Prostate gland (tissue), 2 donors: ENCODE results near the gene UBAC2. TPM values are rescaled to one million over a fixed set of nuclear protein-coding genes. Genes with fewer than 3 reads are reported as not detected.

ENCODE experiments used
- DNase-seq: peaks from one replicate; pipeline ENCODE4 v3.0.0-alpha.2; 2019; ENCODE audit warnings: low spot score
- H3K27ac ChIP-seq, 2 donors: fragments of 200-600 bp; sonication (generic); 2 replicates each; pipeline ENCODE4 v1.5.1; 2017 to 2019
- H3K27me3 ChIP-seq: fragments of 200-600 bp; sonication (generic); replicated peaks from 2 replicates; pipeline ENCODE4 v1.5.1; 2019; ENCODE audit not compliant: insufficient read depth
- H3K36me3 ChIP-seq, 2 donors: fragments of 200-600 bp; sonication (generic); 1 replicate in 1 of 2; 2 replicates in 1 of 2; pipeline versions ENCODE4 v1.5.1 to v1.8.1; 2017 to 2019
- H3K4me1 ChIP-seq: fragments of 200-600 bp; sonication (generic); replicated peaks from 2 replicates; pipeline ENCODE4 v1.5.1; 2019
- H3K4me3 ChIP-seq, 2 donors: fragments of 200-600 bp; sonication (generic); 2 replicates each; pipeline ENCODE4 v1.5.1; 2017 to 2019
- H3K9me3 ChIP-seq: fragments of 200-600 bp; sonication (generic); 2 replicates; pipeline ENCODE4 v1.5.1; 2017
- POLR2A ChIP-seq: fragments of 450-650 bp; IDR thresholded peaks from one replicate; pipeline ENCODE4 v1.6.1; 2016; ENCODE audit warnings: antibody characterized with exemption, mild to moderate bottlenecking
- POLR2AphosphoS5 ChIP-seq: sonication (generic); formaldehyde crosslinking; IDR thresholded peaks from one replicate; pipeline ENCODE4 v1.6.1; 2017; ENCODE audit warnings: antibody characterized with exemption
- WGBS: methylation state at CpG from one replicate; pipeline ENCODE4 v1.1.5; 2018; 5-methylcytosine and 5-hydroxymethylcytosine counted together
- intact Hi-C: fragments of 100-400 bp; cut with DNase I; formaldehyde crosslinking; loops from one replicate; pipeline ENCODE4 v1.14.2; 2022
- total RNA-seq, 2 donors: library from RNA; depleted of rRNA; stranded (reverse); fragments of >200 nt; gene quantifications; one replicate each; pipeline ENCODE4 v1.1.0, GENCODE V29; 2016
- TF ChIP-seq, protein P1 (sequence below), 4 experiments: fragments of 200-600 bp in 2 of 4; fragments of 450-650 bp in 2 of 4; sonication (generic) in 2 of 4; IDR thresholded peaks; 1 replicate in 3 of 4; 2 replicates in 1 of 4; pipeline ENCODE4 v1.5.1; 2016 to 2019; ENCODE audit warnings: antibody characterized with exemption in 4 of 4, mild to moderate bottlenecking in 2 of 4, moderate library complexity in 2 of 4

UBAC2 gene
- total RNA-seq, 2 donors from 2014 or later, result 60.7 to 86.9 TPM

DNA sequence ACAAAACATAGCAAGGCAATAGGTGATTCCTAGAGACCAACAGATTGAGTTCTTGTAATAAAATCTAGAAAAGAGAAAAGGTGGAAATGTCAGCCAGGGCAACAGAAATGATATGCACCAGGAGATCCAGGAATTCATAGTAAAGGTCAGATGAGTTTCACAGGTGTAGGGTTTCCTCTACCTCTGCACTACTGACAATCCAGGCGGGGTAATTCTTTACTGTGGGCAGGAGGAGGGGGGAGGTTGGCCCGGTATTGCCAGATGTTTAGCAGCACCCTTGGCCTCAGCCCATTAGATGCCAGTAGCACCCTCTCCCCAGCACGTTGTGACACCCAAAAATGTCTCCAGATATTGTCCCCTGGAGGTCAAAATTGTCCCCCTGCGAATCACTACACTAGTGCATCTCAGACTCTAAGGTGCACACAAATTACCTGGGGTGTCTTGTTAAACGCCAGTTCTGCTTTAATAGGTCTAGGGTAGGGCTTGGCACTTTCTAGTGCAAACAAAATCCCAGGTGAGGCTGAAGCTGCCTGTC lies 3.5 kb upstream of the UBAC2 start:
- DNase-seq, result no peak
- TF ChIP-seq POLR2AphosphoS5, result peak; percentile 11
- TF ChIP-seq, protein P1, sequence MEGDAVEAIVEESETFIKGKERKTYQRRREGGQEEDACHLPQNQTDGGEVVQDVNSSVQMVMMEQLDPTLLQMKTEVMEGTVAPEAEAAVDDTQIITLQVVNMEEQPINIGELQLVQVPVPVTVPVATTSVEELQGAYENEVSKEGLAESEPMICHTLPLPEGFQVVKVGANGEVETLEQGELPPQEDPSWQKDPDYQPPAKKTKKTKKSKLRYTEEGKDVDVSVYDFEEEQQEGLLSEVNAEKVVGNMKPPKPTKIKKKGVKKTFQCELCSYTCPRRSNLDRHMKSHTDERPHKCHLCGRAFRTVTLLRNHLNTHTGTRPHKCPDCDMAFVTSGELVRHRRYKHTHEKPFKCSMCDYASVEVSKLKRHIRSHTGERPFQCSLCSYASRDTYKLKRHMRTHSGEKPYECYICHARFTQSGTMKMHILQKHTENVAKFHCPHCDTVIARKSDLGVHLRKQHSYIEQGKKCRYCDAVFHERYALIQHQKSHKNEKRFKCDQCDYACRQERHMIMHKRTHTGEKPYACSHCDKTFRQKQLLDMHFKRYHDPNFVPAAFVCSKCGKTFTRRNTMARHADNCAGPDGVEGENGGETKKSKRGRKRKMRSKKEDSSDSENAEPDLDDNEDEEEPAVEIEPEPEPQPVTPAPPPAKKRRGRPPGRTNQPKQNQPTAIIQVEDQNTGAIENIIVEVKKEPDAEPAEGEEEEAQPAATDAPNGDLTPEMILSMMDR (IDR thresholded peaks at IDR 0.05), result no peak
- H3K27me3 ChIP-seq, result no peaks in the 10 kb centered on the region
- 24% methylated on average over 5 of the region's 5 CpGs for WGBS
- H3K36me3 ChIP-seq, result no peaks in the 10 kb centered on the region
- H3K27ac ChIP-seq, result no peak overlapping the region
- no peak overlapping the region for H3K4me3 ChIP-seq
- H3K4me1 ChIP-seq, result peaks cover 5% of the 10 kb centered on the region
- no peaks in the 10 kb centered on the region for H3K9me3 ChIP-seq
- intact Hi-C loops, result no loop called here

DNA sequence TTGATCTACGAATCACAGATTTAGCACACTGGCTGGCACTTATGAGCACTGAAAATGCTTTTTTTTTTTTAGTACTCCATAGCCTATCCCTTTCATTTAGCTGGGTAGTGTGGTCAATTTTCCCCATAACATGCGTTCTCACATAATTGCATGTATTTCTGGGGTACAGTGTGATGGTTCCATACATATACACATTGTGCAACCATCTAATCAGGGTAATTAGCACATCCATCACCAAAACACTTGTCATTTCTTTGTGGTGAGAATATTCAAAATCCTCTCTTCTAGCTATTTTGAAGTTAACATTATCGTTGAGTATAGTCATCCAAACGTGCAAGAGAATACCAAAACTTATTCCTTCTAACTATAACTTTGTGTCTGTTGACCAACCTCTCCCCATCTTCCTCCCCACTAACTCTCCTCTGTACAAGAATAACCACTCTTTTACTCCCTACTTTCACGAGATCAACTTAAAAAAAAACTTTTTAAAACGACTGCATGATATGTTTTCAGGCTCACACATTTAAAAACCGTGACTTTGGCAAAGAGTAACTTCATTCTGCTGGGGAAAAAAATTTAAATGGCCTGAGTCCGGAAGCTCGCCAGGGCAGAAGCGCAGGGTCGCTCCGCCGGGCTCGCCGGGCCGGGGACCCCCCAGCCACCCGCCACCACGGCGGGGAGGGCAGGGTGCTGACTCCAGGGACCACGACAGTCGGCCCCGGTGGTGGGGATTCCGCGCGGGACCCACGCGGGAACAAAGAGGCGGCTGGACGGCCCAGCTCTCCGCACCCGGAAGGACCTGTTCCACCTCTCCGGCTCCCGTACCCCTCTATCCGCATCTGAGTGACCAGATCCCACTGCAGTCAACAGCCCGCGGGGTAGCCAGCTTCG lies 868 bp upstream of the UBAC2 start:
- Histone ChIP-seq H3K36me3 (no peaks in the 10 kb centered on the region), H3K27ac (peak overlapping the region; percentile 97), H3K4me3 (peak overlapping the region; percentile 68 to 89), H3K9me3 (no peaks in the 10 kb centered on the region), H3K27me3 (no peaks in the 10 kb centered on the region), H3K4me1 (peaks cover 8% of the 10 kb centered on the region)
- intact Hi-C loops, result loop anchor here (5.0 kb wide), 1 partner anchor 112 kb away; no protein-coding TSS in a partner anchor
- TF ChIP-seq, protein P1 (IDR thresholded peaks at IDR 0.05), result no peak
- TF ChIP-seq POLR2A (no peak), POLR2AphosphoS5 (no peak)
- 4% methylated on average over 32 of the region's 37 CpGs for WGBS
- no peak for DNase-seq

DNA sequence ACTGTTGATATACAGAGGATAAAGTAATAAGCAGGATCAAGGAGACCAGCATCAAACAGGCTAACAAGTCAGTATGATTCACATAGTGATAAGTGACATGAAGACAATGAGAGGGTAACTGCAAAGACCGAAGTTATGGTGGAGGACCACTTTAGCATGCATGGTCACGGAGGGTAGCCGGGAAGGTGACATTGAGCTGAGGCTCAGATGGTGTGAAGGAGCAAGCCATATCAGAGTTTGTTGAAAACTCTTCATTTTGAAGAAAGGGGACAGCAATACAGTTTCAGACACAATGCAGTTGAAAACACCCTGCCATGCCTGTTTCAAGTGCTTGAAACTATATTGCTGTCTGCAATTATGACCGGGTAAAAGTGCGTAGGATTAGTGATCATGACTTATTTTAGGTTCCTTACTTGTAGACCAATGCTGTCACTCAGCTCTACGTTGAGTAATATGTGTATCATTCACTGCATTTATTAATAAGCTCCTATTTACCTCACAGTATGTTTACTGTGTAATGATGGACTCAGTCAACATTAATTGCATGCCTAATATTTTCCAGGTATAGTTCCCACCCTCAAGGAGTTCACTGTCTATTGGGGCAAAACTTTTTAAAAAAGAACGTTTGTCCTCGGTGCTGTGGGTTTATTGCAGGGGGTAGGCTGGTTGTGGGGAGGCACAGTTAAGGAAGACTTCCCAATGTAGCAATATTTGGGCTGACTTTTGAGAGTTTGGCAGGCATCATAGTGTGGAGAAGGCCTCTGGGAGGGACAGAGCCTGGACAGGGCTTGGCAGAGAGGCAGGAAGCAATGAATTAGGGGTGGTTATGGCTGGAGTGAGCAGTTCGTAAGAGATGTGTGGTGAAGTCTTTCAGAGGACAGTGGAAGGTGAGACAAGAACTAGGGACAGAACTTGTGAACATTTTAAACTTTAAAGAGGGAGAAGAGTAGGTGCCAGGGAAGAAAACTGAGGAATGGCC lies 3.2 kb downstream of the UBAC2 start:
- H3K36me3 ChIP-seq, result no peaks in the 10 kb centered on the region
- no peaks in the 10 kb centered on the region for H3K9me3 ChIP-seq
- TF ChIP-seq, protein P1 (IDR thresholded peaks at IDR 0.05), result no peak
- no peak for TF ChIP-seq POLR2AphosphoS5
- TF ChIP-seq POLR2A, result no peak
- H3K27me3 ChIP-seq, result no peaks in the 10 kb centered on the region
- intact Hi-C loops, result loop anchor here (5.0 kb wide), 1 partner anchor 117 kb away; no protein-coding TSS in a partner anchor
- H3K27ac ChIP-seq, result no peak overlapping the region
- DNase-seq, result no peak
- WGBS, result 81% methylated on average over 9 of the region's 9 CpGs
- H3K4me1 ChIP-seq, result peaks cover 10% of the 10 kb centered on the region
- H3K4me3 ChIP-seq, result no peak overlapping the region

DNA sequence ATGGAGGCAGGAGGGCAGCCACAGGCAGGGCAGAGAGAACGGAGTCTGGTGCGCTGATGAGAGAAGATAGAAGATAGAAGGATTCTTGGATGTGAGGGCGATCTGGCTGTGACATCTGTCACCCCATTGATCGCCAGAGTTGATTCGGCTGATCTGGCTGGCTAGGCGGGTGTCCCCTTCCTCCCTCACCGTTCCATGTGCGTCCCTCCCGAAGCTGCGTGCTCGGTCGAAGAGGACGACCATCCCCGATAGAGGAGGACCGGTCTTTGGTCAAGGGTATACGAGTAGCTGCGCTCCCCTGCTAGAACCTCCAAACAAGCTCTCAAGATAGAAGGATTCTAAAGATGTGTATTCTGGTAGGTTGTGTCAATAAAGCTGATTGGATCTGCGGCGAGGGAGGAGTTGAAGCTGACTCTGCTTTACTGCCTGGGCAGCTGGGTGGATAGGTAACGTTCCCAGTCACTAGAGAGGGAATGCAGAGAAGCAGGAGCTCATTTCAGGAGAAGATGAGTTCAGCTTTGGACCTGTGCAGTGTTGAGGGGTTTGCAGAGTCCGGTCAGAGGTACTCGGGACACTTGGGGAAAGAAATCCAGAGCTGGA lies 5.1 kb downstream of the UBAC2 start:
- no peak overlapping the region for H3K27ac ChIP-seq
- no peak for DNase-seq
- H3K36me3 ChIP-seq, result no peaks in the 10 kb centered on the region
- no peaks in the 10 kb centered on the region for H3K27me3 ChIP-seq
- TF ChIP-seq, protein P1 (IDR thresholded peaks at IDR 0.05), result no peak
- no peak for TF ChIP-seq POLR2AphosphoS5
- no peak for TF ChIP-seq POLR2A
- no peak overlapping the region for H3K4me3 ChIP-seq
- intact Hi-C loops, result no loop called here
- peaks cover 8% of the 10 kb centered on the region for H3K4me1 ChIP-seq
- 86% methylated on average over 22 of the region's 22 CpGs for WGBS
- H3K9me3 ChIP-seq, result no peaks in the 10 kb centered on the region
